G401 (cell line): ENCODE measurements around the gene FBXW4. TPM values are rescaled to one million over a fixed set of nuclear protein-coding genes. Genes with fewer than 3 reads are reported as not detected.
A peak's percentile ranks its signal among the peaks of the same experiment; 100 is the strongest.

ENCODE experiments used
- DNase-seq: peaks from one replicate; pipeline ENCODE4 v3.0.0-alpha.2; 2015; ENCODE audit warnings: low spot score
- in situ Hi-C: cut with HindIII; loops from 2 replicates; pipeline ENCODE4 v1.10.0; 2016; ENCODE audit warnings: low sequenced_read_pairs, mixed read lengths
- total RNA-seq: library from RNA; depleted of rRNA; stranded (reverse); fragments of >200 nt; shearing (Covaris generic); gene quantifications from 2 replicates; pipeline ENCODE4 v1.2.3, GENCODE V29; 2014

Gene FBXW4
- total RNA-seq, 1 experiment from 2014 or later, result 48.9 TPM

DNA sequence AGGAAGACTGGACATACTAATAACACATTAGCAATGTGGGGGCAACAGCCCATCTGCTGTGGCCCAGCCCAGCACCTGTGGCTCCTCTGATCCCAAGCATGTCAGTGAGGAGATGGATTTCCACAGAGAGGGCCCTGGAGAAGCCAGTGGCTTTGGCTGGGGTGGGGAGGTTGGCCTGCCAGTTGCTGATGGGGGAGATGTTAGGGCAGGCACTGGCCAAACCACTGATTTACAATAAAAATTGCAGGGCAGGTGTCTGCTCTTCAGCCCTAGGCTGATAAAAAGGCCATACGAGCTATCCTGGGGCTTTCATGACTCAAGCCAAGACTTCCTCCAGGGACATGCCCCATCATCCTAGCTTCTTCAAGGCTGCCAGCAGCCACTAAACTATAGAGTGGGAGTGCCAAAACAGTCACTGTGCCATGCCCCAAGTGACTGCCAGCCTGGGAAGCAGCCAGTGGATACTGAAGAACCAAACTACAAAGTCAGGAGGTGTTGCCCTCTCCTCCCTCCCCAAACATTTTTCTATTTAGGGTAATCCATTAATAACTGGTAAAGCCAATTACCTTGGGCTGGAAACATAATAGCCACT is 69.1 kb downstream of the FBXW4 start:
- DNase-seq, result no peak
- in situ Hi-C loops, result no loop called here

- in situ Hi-C loops, result no loop called here
- no peak for DNase-seq
Measured at GRCh38 chr10:101624526-101625102, 70.4 kb downstream of the FBXW4 start.

DNA sequence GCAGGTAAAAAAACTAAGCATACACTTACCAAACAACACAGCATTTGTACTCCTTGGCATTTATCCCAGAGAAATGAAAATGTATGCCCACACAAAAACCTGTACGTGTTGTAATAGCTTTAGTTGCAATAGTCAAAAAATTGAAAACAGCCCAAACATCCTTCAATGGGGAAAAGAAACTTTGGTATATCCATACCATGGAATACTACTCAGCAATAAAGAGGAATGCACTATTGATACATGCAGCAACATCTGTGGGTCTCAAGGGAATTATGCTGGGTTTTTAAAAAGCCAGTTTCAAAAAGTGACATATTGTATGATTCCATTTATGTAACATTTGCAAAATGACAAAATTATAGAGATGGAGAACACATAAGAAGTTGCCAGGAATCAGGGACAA is 71.4 kb downstream of the FBXW4 start:
- no peak for DNase-seq
- in situ Hi-C loops, result no loop called here

DNA sequence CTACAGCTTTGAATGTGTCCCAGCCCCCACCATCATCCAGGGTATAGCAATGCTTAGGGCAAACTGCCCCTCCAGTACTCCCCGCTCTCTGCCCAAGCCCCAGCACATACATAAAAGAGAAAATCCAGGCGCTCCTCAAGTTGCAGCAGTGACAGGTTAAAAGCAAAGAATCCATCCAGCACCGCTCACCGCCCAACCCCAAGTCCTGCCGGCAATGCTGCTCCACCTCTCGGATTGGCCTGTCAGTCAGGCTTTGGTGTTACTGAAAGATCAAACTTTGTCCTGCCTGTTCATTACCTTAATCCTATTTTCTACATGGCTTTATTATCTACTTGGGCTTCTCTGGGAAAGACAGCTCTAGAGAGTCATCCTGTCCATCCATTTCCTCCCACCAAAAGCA is 75.0 kb downstream of the FBXW4 start:
- DNase-seq, result no peak
- in situ Hi-C loops, result no loop called here

DNA sequence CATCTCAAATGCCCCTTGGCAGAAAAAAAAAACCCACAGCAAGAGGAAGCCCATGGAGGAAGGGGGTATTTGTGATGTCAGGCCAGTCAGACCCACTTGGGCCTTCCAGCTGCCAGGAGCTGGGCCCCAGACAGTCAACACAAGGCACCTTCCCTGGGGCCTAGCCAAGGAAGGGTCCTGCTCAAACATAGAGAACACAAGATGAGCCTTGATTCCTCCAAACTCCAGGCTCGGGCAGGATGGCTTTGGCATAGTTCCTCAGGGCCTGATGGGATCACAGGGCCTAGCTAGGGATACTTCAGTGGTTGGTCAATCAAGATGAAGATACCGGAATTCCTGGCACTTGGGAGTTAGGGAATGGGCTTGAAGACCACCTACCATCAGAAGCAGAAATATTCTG is 76.1 kb downstream of the FBXW4 start:
- in situ Hi-C loops, result no loop called here
- no peak for DNase-seq

DNA sequence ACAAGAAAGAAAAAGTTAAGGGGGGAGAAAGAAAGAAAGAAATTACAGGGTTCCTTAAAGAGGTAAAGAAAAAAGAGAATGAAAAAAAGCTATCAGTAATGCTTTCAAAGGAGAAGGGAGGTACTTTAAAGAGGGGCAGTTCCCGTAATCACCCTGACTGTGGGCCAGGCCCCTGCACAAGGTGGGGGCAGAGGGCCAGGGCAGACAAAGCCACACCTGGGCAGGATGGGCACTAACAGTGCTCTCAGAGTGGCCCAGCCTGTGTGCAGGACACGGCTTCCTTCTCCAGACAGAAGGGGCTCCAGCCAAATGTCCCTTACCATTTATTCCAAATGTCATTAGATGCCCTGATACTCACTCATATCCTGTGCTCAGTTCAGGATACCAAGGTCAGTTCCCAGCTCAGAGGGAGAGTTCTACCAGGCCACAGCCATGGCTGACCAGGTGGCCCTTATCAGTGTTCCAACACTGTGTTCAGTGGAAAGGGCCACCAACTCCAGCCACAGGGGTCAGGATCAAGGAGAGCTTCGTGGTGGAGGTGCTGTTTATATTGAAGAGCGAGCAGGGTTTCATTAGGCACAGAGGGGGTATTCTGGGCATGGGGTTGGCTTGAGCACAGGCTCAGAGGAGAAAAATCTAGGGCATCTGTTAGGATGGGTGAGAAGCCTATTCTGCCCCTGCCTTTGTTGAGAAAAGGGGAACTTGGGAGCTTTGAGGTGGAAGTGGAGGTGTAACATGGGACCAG is 77.0 kb downstream of the FBXW4 start:
- DNase-seq, result no peak
- in situ Hi-C loops, result no loop called here

- in situ Hi-C loops, result no loop called here
- DNase-seq, result no peak
Measured at GRCh38 chr10:101617102-101617823, 77.7 kb downstream of the FBXW4 start.

GRCh38 chr10:101616415-101617101 is 78.4 kb downstream of the FBXW4 start:
- in situ Hi-C loops, result no loop called here

GRCh38 chr10:101615525-101616116 is 79.3 kb downstream of the FBXW4 start:
- DNase-seq, result no peak
- in situ Hi-C loops, result no loop called here

More at GRCh38 chr10:101616415-101617101, 78.4 kb downstream of the FBXW4 start:
- DNase-seq, result no peak

GRCh38 chr10:101614663-101615524 is 80.1 kb downstream of the FBXW4 start:
- no peak for DNase-seq
- in situ Hi-C loops, result no loop called here

DNA sequence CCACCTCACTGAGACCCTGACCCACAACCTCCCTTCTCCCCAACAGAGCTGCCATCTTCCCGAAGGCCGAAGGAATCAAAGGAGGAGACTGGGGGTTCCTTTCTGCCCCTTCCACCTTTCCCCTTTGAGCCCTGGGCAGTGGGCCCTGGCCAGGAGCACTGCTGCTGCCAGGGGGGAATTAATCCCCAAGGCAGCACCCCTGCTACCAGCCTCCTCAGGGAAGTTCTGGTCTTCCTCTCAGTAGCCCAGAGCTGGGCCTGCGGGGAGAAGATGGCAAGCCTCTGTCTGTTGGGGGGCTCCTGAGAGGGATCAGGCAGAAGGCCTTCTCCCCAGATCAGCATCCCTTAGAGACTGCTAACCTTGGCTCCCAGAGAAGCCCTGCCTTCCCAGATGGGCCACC is 81.3 kb downstream of the FBXW4 start:
- no peak for DNase-seq
- in situ Hi-C loops, result no loop called here

GRCh38 chr10:101612872-101613271 is 82.1 kb downstream of the FBXW4 start:
- in situ Hi-C loops, result no loop called here

GRCh38 chr10:101612086-101612485 is 82.9 kb downstream of the FBXW4 start:
- in situ Hi-C loops, result no loop called here
- no peak for DNase-seq

More at GRCh38 chr10:101612872-101613271, 82.1 kb downstream of the FBXW4 start:
- no peak for DNase-seq

DNA sequence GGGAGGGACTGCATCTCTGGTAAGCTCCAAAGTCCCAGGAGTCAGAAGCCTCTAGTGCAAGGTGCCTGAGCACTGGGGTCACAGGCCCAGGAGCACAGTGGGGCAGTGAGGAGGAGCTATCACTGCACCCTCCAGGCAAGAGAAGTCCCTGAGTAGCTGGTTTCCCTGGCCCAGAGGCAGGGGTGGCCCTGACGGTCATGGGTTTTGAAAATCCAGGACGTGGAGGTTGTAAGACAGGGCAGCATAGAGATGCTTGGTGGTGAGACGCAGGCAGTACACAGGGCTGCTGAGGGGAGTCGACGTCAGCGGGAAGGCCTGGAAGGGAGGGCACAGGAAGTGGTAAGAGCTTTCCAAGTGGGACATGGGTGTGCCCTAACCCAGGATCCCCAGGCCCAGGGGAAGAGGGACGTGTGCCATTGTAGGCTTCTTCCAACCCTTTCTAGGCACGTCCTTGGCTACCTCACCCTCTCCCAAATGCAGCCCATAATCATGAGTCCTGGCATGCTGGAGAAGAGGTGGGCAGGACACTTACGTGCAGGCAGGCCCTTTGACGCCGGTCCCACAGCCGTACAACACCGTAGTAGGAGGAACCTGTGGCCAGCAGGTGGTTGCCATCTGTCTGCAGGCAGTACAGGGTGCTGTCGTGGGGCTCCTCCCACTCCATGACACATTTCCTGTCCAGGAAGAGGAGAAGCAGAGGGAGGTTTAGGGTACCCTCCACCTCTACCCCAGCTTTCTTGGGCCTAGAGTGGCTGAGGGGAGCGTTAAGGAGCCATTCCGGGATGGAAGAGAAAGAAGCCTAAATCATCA is 83.7 kb downstream of the FBXW4 start:
- DNase-seq, result no peak
- in situ Hi-C loops, result no loop called here

DNA sequence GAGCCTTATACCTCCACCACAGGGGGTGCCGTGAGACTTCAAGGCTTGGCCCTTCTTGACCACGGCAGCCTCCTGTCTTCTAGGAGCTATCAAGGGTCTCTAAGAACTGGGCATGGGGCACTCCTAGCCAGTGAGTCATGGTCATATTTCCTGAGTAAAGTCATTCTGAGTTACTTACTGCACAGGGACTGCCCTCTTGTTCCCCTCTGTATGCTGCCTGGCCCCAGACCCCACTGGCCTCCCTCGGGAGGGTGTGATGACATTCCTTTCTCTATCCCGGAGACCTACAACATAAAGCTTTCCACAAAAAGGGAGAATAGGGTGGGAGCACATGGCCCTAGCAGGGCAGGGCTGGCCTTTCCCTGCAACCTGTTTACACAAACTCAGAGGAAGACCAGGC is 85.5 kb downstream of the FBXW4 start:
- DNase-seq, result no peak
- in situ Hi-C loops, result no loop called here

DNA sequence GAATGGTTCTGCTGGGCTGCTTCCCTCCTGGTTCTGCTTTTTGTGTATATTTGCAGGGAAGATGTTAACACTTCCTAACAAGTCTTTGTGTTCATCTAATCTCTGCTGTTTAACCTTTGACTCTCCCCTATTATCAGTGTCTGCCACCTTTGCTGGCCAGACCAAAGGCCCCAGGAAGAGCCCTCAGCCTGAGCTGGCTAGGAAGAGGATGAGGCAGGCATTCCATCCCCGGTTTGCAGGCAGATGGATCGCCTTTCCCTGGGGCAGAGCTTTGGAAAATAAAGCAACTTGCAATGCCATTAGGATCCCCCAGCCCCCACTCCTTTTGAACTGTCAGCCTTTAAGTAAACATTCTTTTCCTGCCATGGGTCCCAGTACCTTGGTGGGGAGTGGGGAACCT is 87.8 kb downstream of the FBXW4 start:
- in situ Hi-C loops, result no loop called here
- no peak for DNase-seq

- peak; percentile 88 for DNase-seq
- in situ Hi-C loops, result no loop called here
Measured at GRCh38 chr10:101602761-101603398, 92.1 kb downstream of the FBXW4 start.
